Smooth muscle cell (in vitro differentiated cells): ENCODE measurements around the gene MTUS2. TPM values are rescaled to one million over a fixed set of nuclear protein-coding genes. Genes with fewer than 3 reads are reported as not detected.

Source experiments
- DNase-seq: peaks from one replicate; lab custom pipeline; 2025; ENCODE audit not compliant: unreplicated experiment; lab: John Stamatoyannopoulos, UW
- H2AFZ ChIP-seq: fragments of 200-600 bp; sonication (generic); 2 replicates; pipeline ENCODE4 v1.6.0; 2016; ENCODE audit warnings: antibody characterized with exemption, low read depth, mild to moderate bottlenecking
- H3F3A ChIP-seq: fragments of 200-600 bp; sonication (generic); 2 replicates; pipeline ENCODE4 v1.6.0; 2017; ENCODE audit warnings: antibody characterized with exemption, low read depth
- H3K27ac ChIP-seq: fragments of 200-600 bp; sonication (generic); 2 replicates; pipeline ENCODE4 v1.5.1; 2016; ENCODE audit warnings: low read depth, mild to moderate bottlenecking
- H3K27me3 ChIP-seq: fragments of 200-600 bp; sonication (generic); 2 replicates; pipeline ENCODE4 v1.6.1; 2016; ENCODE audit warnings: low read depth, mild to moderate bottlenecking
- H3K36me3 ChIP-seq: fragments of 200-600 bp; sonication (generic); 2 replicates; pipeline ENCODE4 v1.5.1; 2016; ENCODE audit warnings: low read depth
- H3K4me1 ChIP-seq: fragments of 200-600 bp; sonication (generic); 2 replicates; pipeline ENCODE4 v1.5.1; 2016; ENCODE audit warnings: low read depth
- H3K4me2 ChIP-seq: fragments of 200-600 bp; sonication (generic); 2 replicates; pipeline ENCODE4 v1.6.0; 2016; ENCODE audit warnings: mild to moderate bottlenecking
- H3K4me3 ChIP-seq: fragments of 200-600 bp; sonication (generic); 2 replicates; pipeline ENCODE4 v1.5.1; 2016; ENCODE audit warnings: mild to moderate bottlenecking
- H3K79me2 ChIP-seq: fragments of 200-600 bp; sonication (generic); 2 replicates; pipeline ENCODE4 v1.6.0; 2016; ENCODE audit warnings: low read depth, mild to moderate bottlenecking
- H3K9ac ChIP-seq: fragments of 200-600 bp; sonication (generic); 2 replicates; pipeline ENCODE4 v1.6.0; 2016; ENCODE audit warnings: low read depth
- H3K9me3 ChIP-seq: fragments of 200-600 bp; sonication (generic); replicated peaks from 2 replicates; pipeline ENCODE4 v1.5.1; 2016; ENCODE audit warnings: low read depth
- H4K20me1 ChIP-seq: fragments of 200-600 bp; sonication (generic); 2 replicates; pipeline ENCODE4 v1.6.0; 2016; ENCODE audit warnings: low read depth
- WGBS: methylation state at CpG from one replicate; pipeline ENCODE4 v1.1.7; 2016; ENCODE audit warnings: low lambda C conversion rate; 5-methylcytosine and 5-hydroxymethylcytosine counted together
- polyA plus RNA-seq: library from polyadenylated mRNA; unstranded; fragments of >200 nt; fragmentation: Nextera tagmentation; extraction: Ambion mirVana; gene quantifications from 2 replicates; pipeline ENCODE4 v1.2.1, GENCODE V29; 2016
- total RNA-seq: library from RNA; depleted of rRNA; stranded (reverse); fragments of >200 nt; gene quantifications from 2 replicates; pipeline ENCODE4 v1.2.3, GENCODE V29; 2014
- TF ChIP-seq, protein P1 (sequence below): fragments of 200-600 bp; sonication (generic); IDR thresholded peaks from 2 replicates; pipeline ENCODE4 v1.5.1; 2017; ENCODE audit warnings: borderline replicate concordance, mild to moderate bottlenecking, antibody characterized with exemption; ENCODE audit not compliant: insufficient read depth, poor library complexity, severe bottlenecking

The MTUS2 gene
- total and polyA plus RNA-seq, 2 experiments from 2014 or later, result 0.06 to 0.63 TPM

DNA sequence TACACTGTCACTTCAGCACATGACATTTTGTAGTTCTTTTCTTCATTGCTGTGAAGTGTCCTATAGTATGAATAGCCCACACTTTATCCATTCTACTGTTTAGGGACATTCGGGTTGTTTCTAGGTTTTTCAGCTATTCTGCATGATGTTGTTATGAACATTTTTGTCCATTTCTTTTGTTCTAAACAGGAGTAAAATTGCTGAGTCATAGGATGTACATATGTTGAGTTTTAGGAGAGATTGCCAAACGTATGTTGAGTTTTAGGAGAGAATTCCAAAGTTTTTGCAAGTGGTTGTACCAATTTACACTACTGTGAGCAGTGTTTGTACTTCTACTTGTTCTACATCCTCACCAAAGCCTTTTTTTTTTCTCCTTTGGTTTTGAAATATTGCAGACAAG is 115.0 kb downstream of the MTUS2 start:
- Histone ChIP-seq H3K36me3 (no peaks in the 10 kb centered on the region), H3K4me2 (no peak overlapping the region), H3K4me3 (no peak overlapping the region), H3F3A (no peaks in the 10 kb centered on the region), H4K20me1 (no peaks in the 10 kb centered on the region), H3K79me2 (no peaks in the 10 kb centered on the region), H3K27ac (no peak overlapping the region), H3K9ac (no peak overlapping the region), H3K27me3 (no peaks in the 10 kb centered on the region), H3K9me3 (no peaks in the 10 kb centered on the region), H2AFZ (no peak overlapping the region), H3K4me1 (no peaks in the 10 kb centered on the region)
- TF ChIP-seq, protein P1, sequence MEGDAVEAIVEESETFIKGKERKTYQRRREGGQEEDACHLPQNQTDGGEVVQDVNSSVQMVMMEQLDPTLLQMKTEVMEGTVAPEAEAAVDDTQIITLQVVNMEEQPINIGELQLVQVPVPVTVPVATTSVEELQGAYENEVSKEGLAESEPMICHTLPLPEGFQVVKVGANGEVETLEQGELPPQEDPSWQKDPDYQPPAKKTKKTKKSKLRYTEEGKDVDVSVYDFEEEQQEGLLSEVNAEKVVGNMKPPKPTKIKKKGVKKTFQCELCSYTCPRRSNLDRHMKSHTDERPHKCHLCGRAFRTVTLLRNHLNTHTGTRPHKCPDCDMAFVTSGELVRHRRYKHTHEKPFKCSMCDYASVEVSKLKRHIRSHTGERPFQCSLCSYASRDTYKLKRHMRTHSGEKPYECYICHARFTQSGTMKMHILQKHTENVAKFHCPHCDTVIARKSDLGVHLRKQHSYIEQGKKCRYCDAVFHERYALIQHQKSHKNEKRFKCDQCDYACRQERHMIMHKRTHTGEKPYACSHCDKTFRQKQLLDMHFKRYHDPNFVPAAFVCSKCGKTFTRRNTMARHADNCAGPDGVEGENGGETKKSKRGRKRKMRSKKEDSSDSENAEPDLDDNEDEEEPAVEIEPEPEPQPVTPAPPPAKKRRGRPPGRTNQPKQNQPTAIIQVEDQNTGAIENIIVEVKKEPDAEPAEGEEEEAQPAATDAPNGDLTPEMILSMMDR, result no peak
- DNase-seq, result no peak
- WGBS, result 74% methylated on average over 2 of the region's 2 CpGs

DNA sequence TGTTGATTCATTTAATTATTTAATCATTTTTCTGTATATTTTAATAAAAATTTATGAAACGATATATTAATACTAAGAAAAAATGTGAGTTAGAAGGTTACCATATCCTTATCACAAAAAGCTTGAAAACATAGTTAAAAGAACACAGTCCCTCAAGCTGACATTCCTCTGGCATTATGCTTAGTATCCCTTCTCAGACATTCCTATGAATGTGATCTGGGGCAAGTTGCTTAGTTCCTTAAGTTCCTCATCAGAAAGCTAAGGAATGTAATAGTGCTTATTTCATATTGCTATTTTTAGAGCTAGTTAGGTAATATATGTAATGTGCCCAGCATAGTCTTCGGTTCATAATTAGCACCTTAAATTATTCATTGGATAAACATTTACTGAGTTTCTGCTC is 122.8 kb downstream of the MTUS2 start:
- WGBS, result 75% methylated on average over 2 of the region's 2 CpGs
- no peak for DNase-seq
- H3K79me2 ChIP-seq, result no peaks in the 10 kb centered on the region
- no peaks in the 10 kb centered on the region for H3K36me3 ChIP-seq
- no peak overlapping the region for H3K27ac ChIP-seq
- H3K4me3 ChIP-seq, result no peak overlapping the region
- no peak overlapping the region for H2AFZ ChIP-seq
- H3F3A ChIP-seq, result no peaks in the 10 kb centered on the region
- peaks cover 13% of the 10 kb centered on the region for H3K27me3 ChIP-seq
- no peaks in the 10 kb centered on the region for H3K4me1 ChIP-seq
- TF ChIP-seq, protein P1, result no peak
- no peak overlapping the region for H3K4me2 ChIP-seq
- no peak overlapping the region for H3K9ac ChIP-seq
- no peaks in the 10 kb centered on the region for H3K9me3 ChIP-seq
- H4K20me1 ChIP-seq, result no peaks in the 10 kb centered on the region

DNA sequence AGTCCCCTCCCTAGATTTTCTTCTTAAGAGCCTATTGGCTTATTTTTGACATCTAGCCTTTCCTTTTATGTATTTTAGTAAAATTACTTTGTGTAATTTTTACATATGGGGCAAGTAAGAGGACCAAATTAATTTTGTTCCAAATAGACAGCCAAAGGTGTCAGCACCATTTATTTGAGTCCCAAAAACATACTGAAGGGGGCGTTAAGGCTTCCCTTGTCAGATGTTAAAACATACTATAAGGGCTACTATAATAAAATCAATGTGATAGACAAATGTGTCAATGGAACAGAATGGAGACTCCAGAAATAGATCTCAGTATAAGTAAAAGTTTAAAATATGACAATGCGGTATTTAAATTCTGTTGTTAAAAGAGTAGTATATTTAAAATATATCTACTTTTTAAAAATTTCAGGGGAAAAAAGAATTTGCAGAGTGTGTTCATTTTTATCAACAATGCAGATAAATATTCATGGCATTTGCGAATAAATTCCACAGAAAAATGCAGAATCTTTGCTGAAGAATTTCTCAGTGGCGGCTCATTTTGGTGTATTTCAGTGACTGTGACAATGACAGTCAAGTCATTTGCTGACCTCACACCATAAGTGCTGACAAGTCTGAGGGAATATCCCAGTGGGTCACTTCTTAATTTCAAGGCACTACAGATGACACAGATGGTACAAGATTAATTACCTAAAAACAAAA is 133.7 kb downstream of the MTUS2 start:
- H3F3A ChIP-seq, result no peaks in the 10 kb centered on the region
- no peak overlapping the region for H3K27ac ChIP-seq
- no peak overlapping the region for H2AFZ ChIP-seq
- no peak overlapping the region for H3K4me2 ChIP-seq
- H3K9me3 ChIP-seq, result no peaks in the 10 kb centered on the region
- no peaks in the 10 kb centered on the region for H4K20me1 ChIP-seq
- H3K36me3 ChIP-seq, result no peaks in the 10 kb centered on the region
- H3K79me2 ChIP-seq, result no peaks in the 10 kb centered on the region
- WGBS, result 79% methylated on average over 4 of the region's 4 CpGs
- no peak for DNase-seq
- no peak overlapping the region for H3K4me3 ChIP-seq
- no peak overlapping the region for H3K9ac ChIP-seq
- TF ChIP-seq, protein P1, result no peak
- H3K4me1 ChIP-seq, result no peaks in the 10 kb centered on the region
- H3K27me3 ChIP-seq, result no peaks in the 10 kb centered on the region

DNA sequence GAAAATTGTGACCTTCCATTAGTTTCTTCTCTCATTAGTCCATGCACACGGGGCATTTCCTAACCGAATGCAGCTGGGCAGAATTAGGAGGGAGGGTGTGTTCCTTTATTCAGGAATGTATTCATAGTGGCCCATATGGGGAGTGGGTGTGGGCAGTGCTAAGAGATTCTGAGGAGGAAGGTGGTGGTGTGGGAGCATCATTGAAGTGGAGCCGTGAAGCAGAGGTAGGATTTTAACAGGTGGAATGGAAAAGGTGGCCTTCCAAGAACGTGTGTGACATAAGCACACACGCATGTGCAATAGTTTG is 134.2 kb downstream of the MTUS2 start:
- Histone ChIP-seq H3K27me3 (no peaks in the 10 kb centered on the region), H3K4me1 (no peaks in the 10 kb centered on the region), H3K27ac (no peak overlapping the region), H3K4me3 (no peak overlapping the region), H3F3A (no peaks in the 10 kb centered on the region), H3K9me3 (no peaks in the 10 kb centered on the region), H2AFZ (no peak overlapping the region), H4K20me1 (no peaks in the 10 kb centered on the region), H3K4me2 (no peak overlapping the region), H3K9ac (no peak overlapping the region), H3K36me3 (no peaks in the 10 kb centered on the region), H3K79me2 (no peaks in the 10 kb centered on the region)
- whole genome bisulfite sequencing, result 89% methylated on average over 5 of the region's 5 CpGs
- TF ChIP-seq, protein P1, result no peak
- DNase-seq, result no peak
